K562 (cell line): Measurements from ENCODE around the gene MYH7B. TPM values are rescaled to one million over a fixed set of nuclear protein-coding genes. Genes with fewer than 3 reads are reported as not detected.

ENCODE experiments used
- ATAC-seq: fragments of 200-7000 bp; cut with Tn5 transposase; 3 replicates; pipeline ENCODE4 v1.9.1; 2020; ENCODE audit warnings: moderate library complexity
- BruUV-seq: library from RNA; stranded (reverse); fragments of 400-500 nt; replicated peaks from 2 replicates; lab custom pipeline; 2021; lab: Mats Ljungman, UMichigan
- CTCF ChIA-PET: fragments of 300-600 bp; formaldehyde crosslinking; extraction: SDS; loops from one replicate; lab custom pipeline; 2021; ENCODE audit warnings: low intra/inter-chr PET ratio; lab: Yijun Ruan, JAX
- POLR2A ChIA-PET: fragments of 300-600, 350-650 bp; sonication (Branson Sonifier 250); formaldehyde crosslinking; extraction: SDS; loops from one replicate; lab custom pipeline; 2021; ENCODE audit warnings: antibody characterized with exemption, inconsistent platforms; lab: Yijun Ruan, JAX
- DNase-seq, 4 experiments: peaks; one replicate each; pipeline versions ENCODE4 v3.0.0 to v3.0.0-alpha.2; 2011 to 2018; ENCODE audit warnings: low spot score in 3 of 4, mixed read lengths in 3 of 4; ENCODE audit errors: extremely low read depth in 1 of 4
- FAIRE-seq: peaks from 2 replicates; lab custom pipeline; 2011; peaks lifted over from hg19 to GRCh38; lab: Jason Lieb, UNC
- H2AFZ ChIP-seq: 2 replicates; pipeline ENCODE4 v1.6.0; 2011; ENCODE audit warnings: low read depth, low read length, control low read depth, inconsistent platforms
- H3K27ac ChIP-seq: fragments of 200-600 bp; 3 replicates; pipeline ENCODE4 v1.8.0; 2011; ENCODE audit warnings: low read depth, mild to moderate bottlenecking, control low read depth, inconsistent platforms, low read length, moderate library complexity, mixed read lengths; ENCODE audit errors: extremely low read depth
- H3K27me3 ChIP-seq, 2 experiments: fragments of 300-600 bp in 1 of 2; 2 replicates in 1 of 2; 3 replicates in 1 of 2; pipeline versions ENCODE4 v1.6.0 to v1.8.0; 2011; ENCODE audit warnings: inconsistent platforms in 2 of 2, low read length in 2 of 2, mild to moderate bottlenecking in 1 of 2, mixed read lengths in 1 of 2, moderate library complexity in 1 of 2; ENCODE audit not compliant: control insufficient read depth in 2 of 2, insufficient read depth in 2 of 2
- H3K36me3 ChIP-seq: fragments of 300-600 bp; 3 replicates; pipeline ENCODE4 v1.8.0; 2011; ENCODE audit warnings: mild to moderate bottlenecking, low read length, inconsistent platforms; ENCODE audit not compliant: control insufficient read depth, insufficient read depth
- H3K4me1 ChIP-seq, 2 experiments: fragments of 200-600 bp in 1 of 2; replicated peaks in 1 of 2; 2 replicates in 1 of 2; 3 replicates in 1 of 2; pipeline versions ENCODE4 v1.5.1 to v1.8.0; 2011; ENCODE audit warnings: inconsistent platforms in 2 of 2, low read length in 2 of 2, mild to moderate bottlenecking in 1 of 2, mixed read lengths in 1 of 2, moderate library complexity in 1 of 2; ENCODE audit not compliant: control insufficient read depth in 2 of 2, insufficient read depth in 2 of 2
- H3K4me2 ChIP-seq: 2 replicates; pipeline ENCODE4 v1.6.1; 2011; ENCODE audit warnings: low read length, control low read depth, inconsistent platforms, mixed read lengths; ENCODE audit not compliant: insufficient read depth
- H3K4me3 ChIP-seq: fragments of 200-600 bp; sonication (generic), shearing (Covaris generic); 2 replicates; pipeline ENCODE4 v1.5.1; 2016; ENCODE audit warnings: control low read depth, inconsistent platforms
- H3K79me2 ChIP-seq: fragments of 200-600 bp; 3 replicates; pipeline ENCODE4 v1.8.0; 2011; ENCODE audit warnings: low read length, inconsistent platforms; ENCODE audit not compliant: control insufficient read depth, insufficient read depth
- H3K9ac ChIP-seq, 2 experiments: 2 replicates each; pipeline versions ENCODE4 v1.6.0 to v1.6.1; 2011; ENCODE audit warnings: low read depth in 2 of 2, low read length in 2 of 2, control low read depth in 1 of 2, inconsistent platforms in 1 of 2, mild to moderate bottlenecking in 1 of 2, mixed read lengths in 1 of 2; ENCODE audit not compliant: insufficient read depth in 1 of 2
- H3K9me1 ChIP-seq: one replicate; pipeline ENCODE4 v1.6.0; 2011; ENCODE audit warnings: inconsistent platforms, mild to moderate bottlenecking, low read length, moderate library complexity; ENCODE audit not compliant: control insufficient read depth, insufficient read depth
- H3K9me3 ChIP-seq: replicated peaks from 2 replicates; pipeline ENCODE4 v1.5.1; 2011; ENCODE audit warnings: low read depth, low read length, inconsistent platforms; ENCODE audit not compliant: control insufficient read depth, insufficient read depth
- H4K20me1 ChIP-seq: replicated peaks from 2 replicates; pipeline ENCODE4 v1.6.1; 2011; ENCODE audit warnings: low read length, inconsistent platforms, mixed read lengths; ENCODE audit not compliant: control insufficient read depth, insufficient read depth
- HNRNPLL ChIP-seq: fragments of 200-400 bp; formaldehyde crosslinking; IDR thresholded peaks from 2 replicates; pipeline ENCODE4 v1.6.1; 2017; ENCODE audit warnings: low read length, low read depth, mild to moderate bottlenecking; ENCODE audit not compliant: poor library complexity, severe bottlenecking
- HNRNPUL1 ChIP-seq: fragments of 200-400 bp; formaldehyde crosslinking; IDR thresholded peaks from 2 replicates; pipeline ENCODE4 v1.6.1; 2017; ENCODE audit warnings: low read length
- MITF ChIP-seq: IDR thresholded peaks from 2 replicates; pipeline ENCODE4 v1.6.1; 2014; ENCODE audit warnings: antibody characterized with exemption
- NONO ChIP-seq, 2 experiments: fragments of 200-400 bp in 1 of 2; fragments of 450-650 bp in 1 of 2; formaldehyde crosslinking in 1 of 2; IDR thresholded peaks; 2 replicates each; pipeline ENCODE4 v1.6.1; 2017; ENCODE audit warnings: low read depth in 2 of 2, mild to moderate bottlenecking in 2 of 2, moderate library complexity in 2 of 2, low read length in 1 of 2
- PTTG1 ChIP-seq: fragments of 450-650 bp; IDR thresholded peaks from 2 replicates; pipeline ENCODE4 v1.6.1; 2016; ENCODE audit warnings: low read depth, mild to moderate bottlenecking, missing genetic modification characterization, missing compliant biosample characterization
- SIX5 ChIP-seq, 2 experiments: IDR thresholded peaks; 2 replicates each; pipeline ENCODE4 v1.6.1; 2011; ENCODE audit warnings: low read length in 2 of 2, borderline replicate concordance in 1 of 2, low read depth in 1 of 2, mild to moderate bottlenecking in 1 of 2, moderate library complexity in 1 of 2; ENCODE audit not compliant: insufficient read depth in 1 of 2
- TSC22D4 ChIP-seq: fragments of 450-650 bp; IDR thresholded peaks from 2 replicates; pipeline ENCODE4 v1.6.1; 2016; ENCODE audit warnings: missing genetic modification characterization, missing biosample characterization, control low read depth
- ZNF41 ChIP-seq: fragments of 250-450 bp; sonication (Bioruptor Pico); conservative IDR thresholded peaks from 2 replicates; pipeline ENCODE4 v1.4.0; 2020; ENCODE audit warnings: mild to moderate bottlenecking
- ZNF551 ChIP-seq: fragments of 250-450 bp; sonication (Bioruptor Pico); IDR thresholded peaks from 2 replicates; pipeline ENCODE4 v1.5.0; 2021; ENCODE audit warnings: mild to moderate bottlenecking, moderate library complexity
- ZNF639 ChIP-seq, 2 experiments: fragments of 200-800 bp in 1 of 2; sonication (Bioruptor generic) in 1 of 2; sonication (generic) in 1 of 2; formaldehyde crosslinking in 1 of 2; IDR thresholded peaks in 1 of 2; conservative IDR thresholded peaks in 1 of 2; 2 replicates each; pipeline versions ENCODE4 v1.5.0 to v1.6.1; 2016 to 2020; ENCODE audit warnings: missing compliant biosample characterization in 1 of 2, missing genetic modification characterization in 1 of 2, missing genetic modification reagents in 1 of 2
- WGBS: fragments of 100-300 bp; shearing (Covaris generic); methylation state at CpG from one replicate; pipeline ENCODE4 v1.1.6; 2016; ENCODE audit warnings: low coverage, mixed read lengths; ENCODE audit not compliant: insufficient coverage; ENCODE audit errors: missing lambda C conversion rate; 5-methylcytosine and 5-hydroxymethylcytosine counted together
- in situ Hi-C: fragments of 300-500 bp; cut with MboI; formaldehyde crosslinking; loops from 4 replicates; pipeline ENCODE4 v1.15.0; 2018; ENCODE audit warnings: inconsistent platforms, mixed read lengths
- intact Hi-C: fragments of 100-400 bp; cut with micrococcal nuclease; formaldehyde crosslinking; loops from 2 replicates; pipeline ENCODE4 v1.14.2; 2022
- polyA plus RNA-seq, 8 experiments: library from polyadenylated mRNA; depleted of rRNA in 4 of 8; stranded (reverse) in 5 of 8; unstranded in 3 of 8; fragments of >200 nt; fragmentation: Nextera tagmentation in 2 of 8; fragmentation: Illumina TruSeq in 1 of 8; extraction: Ambion mirVana in 2 of 8; extraction: Trizol in 1 of 8; gene quantifications; 2 replicates each; pipeline versions ENCODE4 v1.2.1 to v1.2.3, GENCODE V29; 2011 to 2014; ENCODE audit warnings: inconsistent platforms in 1 of 8, missing spikeins in 1 of 8
- total RNA-seq, 7 experiments: library from RNA; depleted of rRNA in 6 of 7; stranded (reverse); fragments of >200 nt in 6 of 7; fragmentation: Illumina TruSeq in 2 of 7; extraction: Trizol in 2 of 7; gene quantifications; 2 replicates each; pipeline versions ENCODE4 v1.2.1 to v1.2.3, GENCODE V29; 2011 to 2021; ENCODE audit warnings: low replicate concordance in 1 of 7
- TF ChIP-seq, protein P1 (sequence below), 2 experiments: fragments of 250-450 bp in 1 of 2; fragments of 450-650 bp in 1 of 2; sonication (Bioruptor Pico) in 1 of 2; IDR thresholded peaks; 2 replicates each; pipeline versions ENCODE4 v1.6.1 to v1.8.0; 2016 to 2021; ENCODE audit warnings: mild to moderate bottlenecking in 2 of 2, moderate library complexity in 2 of 2, missing compliant biosample characterization in 1 of 2, missing genetic modification characterization in 1 of 2

MYH7B gene
- total and polyA plus RNA-seq, 9 of the 15 experiments (the other 6 are each of a cell fraction or from before 2014, with no cell fraction given), result 0.07 to 0.34 (median 0.13) TPM; not detected in 3

- Histone ChIP-seq H3K36me3 (peaks cover 89% of the 10 kb centered on the region; the same call in 2 of the 3 replicates), H3K9me3 (no peaks in the 10 kb centered on the region), H2AFZ (no peak overlapping the region), H3K4me1 (peaks cover 0 to 19% of the 10 kb centered on the region in 2 experiments; a peak in 2 of 5 replicates), H3K79me2 (no peaks in the 10 kb centered on the region), H3K9me1 (no peaks in the 10 kb centered on the region), H4K20me1 (no peaks in the 10 kb centered on the region), H3K9ac (no peak overlapping the region), H3K4me2 (no peak overlapping the region), H3K27me3 (no peaks in the 10 kb centered on the region), H3K4me3 (no peak overlapping the region), H3K27ac (no peak overlapping the region)
- POLR2A ChIA-PET, result interaction anchor here (0.8 to 2.2 kb wide), 7 partner anchors 9 to 125 kb away, joined by 3 to 17 read pairs (median 4); no protein-coding TSS in a partner anchor
- FAIRE-seq (no peak), ATAC-seq (no peak), DNase-seq (no peak)
- TF ChIP-seq TSC22D4 (tag) (no peak), NONO (IDR thresholded peaks at IDR 0.05; ENCODE audit: low read depth in 2 of 2, low read length in 1 of 2) (no peak), PTTG1 (no peak), HNRNPLL (no peak), MITF (no peak), ZNF41 (no peak), HNRNPUL1 (no peak), ZNF551 (CRISPR knock-in tag) (no peak), SIX5 (IDR thresholded peaks at IDR 0.05; ENCODE audit: borderline replicate concordance in 1 of 2, insufficient read depth in 1 of 2, low read depth in 1 of 2, low read length in 2 of 2) (no peak), ZNF639 (CRISPR knock-in tag; conservative IDR thresholded peaks at IDR 0.05 in 1 of 2, IDR thresholded peaks at IDR 0.05 in 1 of 2) (no peak)
- TF ChIP-seq, protein P1, sequence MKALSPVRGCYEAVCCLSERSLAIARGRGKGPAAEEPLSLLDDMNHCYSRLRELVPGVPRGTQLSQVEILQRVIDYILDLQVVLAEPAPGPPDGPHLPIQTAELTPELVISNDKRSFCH (CRISPR knock-in tag; IDR thresholded peaks at IDR 0.05), result no peak
- TF ChIP-seq, protein P1 (tag; IDR thresholded peaks at IDR 0.05), result no peak
- in situ Hi-C loops, result no loop called here
- BruUV-seq, result no TSS peak
- CTCF ChIA-PET, result interaction anchor here (0.9 kb wide), 1 partner anchor 128 kb away, joined by 4 read pairs; the partner anchor contains the start of gene GGT7
- WGBS, result 97% methylated on average over 24 of the region's 28 CpGs
- intact Hi-C loops, result no loop called here
These were observed 45.4 kb downstream of the MYH7B start for GRCh38 chr20:35000922-35001595.
